GM19328 (cell line): ENCODE measurements around the gene PLP2.
"Not testable (repeated sequence)": the region's sequence is repeated elsewhere in the genome, so short reads cannot be mapped to it uniquely, and the experiment has no call there.

ENCODE experiments used
- ATAC-seq: cut with Tn5 transposase; IDR thresholded peaks from one replicate; pipeline ENCODE4 v1.9.1; 2021; ENCODE audit warnings: mild to moderate bottlenecking, moderate library complexity; ENCODE audit not compliant: unreplicated experiment

The PLP2 gene

DNA sequence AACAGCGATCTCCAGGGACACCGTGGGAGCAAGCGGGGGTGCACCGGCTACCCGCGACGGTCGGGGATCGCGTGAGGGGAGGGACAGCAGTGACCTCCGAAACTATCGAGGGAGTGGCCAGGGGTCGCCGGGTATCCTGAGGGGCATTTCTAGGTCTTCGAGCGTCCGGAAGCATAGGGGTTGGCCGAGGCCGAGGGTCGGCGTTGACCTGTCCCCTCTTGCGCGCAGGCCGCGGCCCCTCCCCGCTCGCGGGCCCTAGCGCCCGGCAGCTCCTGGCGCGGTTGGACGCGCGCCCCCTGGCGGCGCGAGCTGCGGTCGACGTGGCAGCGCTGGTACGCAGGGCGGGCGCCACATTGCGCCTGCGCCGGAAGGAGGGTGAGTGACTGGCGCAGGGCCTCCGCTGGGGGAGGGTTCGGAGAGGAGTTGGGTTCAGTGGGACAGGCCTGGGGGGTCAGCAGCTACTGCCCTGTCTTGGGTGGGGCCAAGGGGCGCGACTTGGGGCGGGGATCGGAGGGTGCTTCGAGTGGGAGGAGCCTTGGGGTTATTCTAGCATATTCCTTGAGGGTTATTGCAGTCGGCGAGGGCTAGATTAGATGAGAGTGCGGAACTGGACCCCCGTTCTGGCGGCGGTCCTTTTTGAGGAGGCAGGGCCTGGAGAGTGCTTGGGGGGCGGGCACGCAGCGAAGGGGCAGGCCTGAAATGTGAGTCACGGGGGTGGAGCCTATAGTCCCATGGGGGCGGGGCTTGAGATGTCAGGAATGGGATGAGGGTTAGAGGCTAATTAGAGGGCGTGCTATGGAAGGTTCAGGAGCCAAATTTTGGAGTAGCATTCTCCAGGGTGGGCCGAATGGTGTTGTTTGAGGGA, 7.9 kb upstream of the PLP2 start:
- peak; percentile 71 for ATAC-seq

DNA sequence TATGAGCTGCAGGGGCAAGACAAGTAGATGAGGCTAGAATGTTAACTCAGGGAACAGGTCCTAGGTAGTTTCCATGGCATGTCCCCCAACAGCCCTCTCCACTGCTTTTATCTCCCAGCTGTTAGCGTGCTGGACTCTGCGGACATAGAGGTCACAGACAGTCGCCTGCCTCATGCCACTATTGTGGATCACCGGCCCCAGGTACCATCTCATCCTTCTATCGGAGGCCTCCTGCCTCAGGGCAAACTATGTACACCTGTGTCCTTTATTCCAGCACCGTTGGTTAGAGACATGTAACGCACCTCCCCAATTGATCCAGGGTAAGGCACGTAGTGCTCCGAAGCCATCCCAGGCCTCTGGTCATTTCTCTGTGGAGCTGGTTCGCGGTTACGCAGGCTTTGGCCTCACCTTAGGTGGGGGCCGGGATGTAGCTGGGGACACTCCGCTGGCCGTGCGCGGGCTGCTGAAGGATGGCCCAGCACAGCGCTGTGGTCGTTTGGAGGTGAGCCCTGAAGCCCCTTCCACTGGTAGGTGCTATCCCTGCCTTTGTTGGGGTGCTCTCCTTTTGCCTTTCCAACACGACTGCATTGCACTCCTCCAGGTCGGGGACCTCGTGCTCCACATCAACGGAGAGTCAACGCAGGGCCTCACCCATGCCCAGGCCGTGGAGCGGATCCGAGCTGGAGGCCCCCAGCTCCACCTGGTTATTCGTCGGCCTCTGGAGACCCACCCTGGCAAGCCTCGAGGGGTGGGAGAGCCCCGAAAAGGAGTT, 6.9 kb upstream of the PLP2 start:
- no peak for ATAC-seq

DNA sequence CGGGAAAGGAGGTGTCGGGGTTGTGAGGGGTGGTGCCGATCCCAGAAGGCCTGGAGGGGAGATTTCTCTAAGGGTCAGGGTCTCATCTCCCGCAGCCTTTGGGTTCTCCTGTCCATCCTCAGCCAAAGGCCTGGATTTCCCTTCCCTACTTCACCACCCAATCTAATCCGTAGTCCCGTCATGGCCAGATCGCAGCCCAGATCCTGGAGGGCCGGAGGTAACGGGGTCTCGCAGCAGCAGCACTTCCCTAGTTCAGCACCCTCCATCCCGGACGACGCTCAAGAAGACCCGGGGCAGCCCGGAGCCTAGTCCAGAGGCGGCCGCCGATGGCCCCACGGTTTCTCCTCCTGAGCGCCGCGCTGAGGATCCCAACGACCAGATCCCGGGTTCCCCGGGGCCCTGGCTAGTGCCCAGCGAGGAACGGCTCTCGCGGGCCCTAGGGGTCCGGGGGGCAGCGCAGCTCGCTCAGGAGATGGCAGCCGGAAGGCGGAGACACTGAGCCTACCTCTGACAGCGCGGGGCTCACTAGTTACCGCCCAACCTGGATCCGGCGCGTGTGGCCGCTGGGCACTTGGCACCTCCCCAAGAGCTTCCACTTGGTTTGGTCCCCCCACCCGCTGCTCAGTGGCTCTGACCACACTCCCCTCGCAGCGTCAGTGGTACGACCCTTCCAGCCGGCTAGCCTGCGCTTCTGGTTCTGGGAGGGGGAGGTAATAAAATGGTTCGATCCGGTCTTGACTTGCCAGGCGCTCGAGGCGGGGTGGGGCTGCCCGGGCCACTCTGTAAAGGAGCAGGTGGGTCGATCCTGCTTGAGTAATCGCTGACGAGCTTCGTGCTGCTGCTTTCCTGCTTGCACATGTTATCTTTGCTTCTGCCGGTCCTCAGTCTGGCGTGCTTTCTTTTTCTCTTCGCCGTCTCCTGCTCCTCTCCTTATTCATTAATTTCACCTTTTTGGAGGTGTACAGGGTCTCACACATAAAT, 5.5 kb upstream of the PLP2 start:
- ATAC-seq, result no peak

DNA sequence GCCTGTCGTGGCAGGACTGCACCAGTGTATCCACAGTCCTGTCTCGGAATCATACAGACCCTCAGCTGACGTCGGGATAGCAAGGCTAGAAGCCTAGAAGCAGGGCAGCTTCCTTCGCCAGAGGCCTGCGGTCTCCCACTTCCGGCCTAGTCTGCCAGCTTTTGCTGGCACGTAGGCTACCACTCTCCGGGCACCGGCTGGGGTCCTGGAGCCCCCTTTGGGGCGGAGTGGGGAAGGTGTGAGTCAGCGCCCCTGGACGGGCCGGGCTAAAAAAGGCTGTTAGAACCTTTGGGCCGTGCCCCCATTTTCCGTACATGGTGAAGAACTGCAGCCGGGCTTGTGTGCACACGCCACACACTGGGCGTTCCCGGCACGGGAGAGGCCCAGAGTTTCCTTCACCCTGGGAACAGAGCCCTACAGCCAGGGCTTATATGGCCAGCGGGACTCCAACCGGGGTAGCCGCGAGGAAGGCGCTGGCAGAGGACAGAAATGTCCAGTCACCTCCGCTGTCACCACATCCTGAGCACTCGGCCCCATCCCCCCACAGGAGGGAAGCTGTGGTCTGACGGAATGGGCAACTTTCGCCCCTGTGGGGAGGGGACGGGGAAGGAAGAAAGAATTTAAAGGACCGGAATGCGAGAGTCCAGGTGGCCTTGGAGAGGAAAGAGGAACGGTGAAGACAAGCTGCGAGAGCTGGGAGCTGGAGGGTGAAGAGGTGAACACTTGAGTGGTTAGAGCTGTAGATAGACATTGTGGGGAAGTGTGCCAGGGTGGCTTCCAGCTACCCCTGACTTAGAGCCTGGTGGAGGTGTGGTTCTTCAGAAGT, 4.6 kb upstream of the PLP2 start:
- ATAC-seq, result no peak

DNA sequence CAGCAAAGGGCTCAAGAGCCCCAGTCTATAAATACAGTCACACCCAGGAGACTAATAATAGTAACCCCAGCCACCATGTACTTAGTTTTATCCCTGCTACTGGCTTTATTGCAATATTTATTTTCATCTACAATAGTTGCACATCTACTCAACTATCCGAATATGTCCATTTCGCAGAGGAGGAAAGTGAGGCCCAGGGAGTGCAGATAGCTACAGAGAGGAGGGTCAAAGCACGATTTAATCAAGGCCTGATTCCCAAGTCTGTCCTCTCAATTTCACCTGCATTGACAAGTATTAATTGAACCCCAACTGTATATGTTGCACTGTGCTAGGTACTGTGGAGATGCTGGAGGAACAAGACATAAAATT, 4.0 kb upstream of the PLP2 start:
- no peak for ATAC-seq

DNA sequence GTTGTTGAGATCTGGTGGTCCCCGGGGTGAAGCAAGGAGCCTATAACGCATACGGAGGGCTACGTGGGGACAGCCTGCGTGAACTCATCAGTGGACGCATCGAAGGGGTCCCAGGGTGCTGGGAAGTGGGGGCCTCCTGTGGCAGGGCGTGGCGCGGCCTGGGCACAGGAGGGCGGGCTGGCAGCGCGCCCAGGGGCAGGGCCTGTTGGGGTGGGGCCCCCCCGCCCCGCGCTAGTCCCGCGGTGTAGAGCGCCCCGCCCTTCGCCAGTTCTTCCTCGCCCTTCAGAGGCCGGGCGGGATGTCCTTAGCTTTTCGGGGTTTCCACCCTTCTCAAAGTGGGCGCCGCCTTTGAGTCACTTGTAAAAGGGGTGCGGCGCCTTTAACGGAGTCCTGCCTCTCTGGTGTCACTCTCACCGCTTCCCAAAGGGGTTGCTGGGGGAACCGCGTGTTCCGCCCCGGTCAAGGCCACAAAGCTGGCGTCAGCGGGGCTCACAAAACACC, 632 bp downstream of the PLP2 start:
- ATAC-seq, result peak; percentile 66

DNA sequence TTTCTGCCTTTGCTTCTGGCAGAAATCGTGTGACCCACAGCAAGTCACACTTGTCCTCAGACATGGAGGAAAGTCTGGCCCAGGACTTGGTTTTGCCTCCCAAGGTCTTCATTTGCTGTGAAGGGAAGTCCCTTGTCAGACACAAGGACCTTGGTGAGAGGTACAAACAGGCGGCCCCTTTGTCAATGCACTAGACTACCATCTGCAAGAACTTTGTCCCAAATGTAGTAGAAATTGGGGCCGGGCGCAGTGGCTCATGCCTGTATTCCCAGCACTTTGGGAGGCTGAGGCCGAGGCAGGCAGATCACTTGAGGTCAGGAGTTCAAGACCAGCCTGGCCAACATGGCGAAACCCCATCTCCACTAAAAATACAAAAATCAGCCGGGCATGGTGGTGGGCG, 1.8 kb downstream of the PLP2 start:
- not testable (repeated sequence) for ATAC-seq

DNA sequence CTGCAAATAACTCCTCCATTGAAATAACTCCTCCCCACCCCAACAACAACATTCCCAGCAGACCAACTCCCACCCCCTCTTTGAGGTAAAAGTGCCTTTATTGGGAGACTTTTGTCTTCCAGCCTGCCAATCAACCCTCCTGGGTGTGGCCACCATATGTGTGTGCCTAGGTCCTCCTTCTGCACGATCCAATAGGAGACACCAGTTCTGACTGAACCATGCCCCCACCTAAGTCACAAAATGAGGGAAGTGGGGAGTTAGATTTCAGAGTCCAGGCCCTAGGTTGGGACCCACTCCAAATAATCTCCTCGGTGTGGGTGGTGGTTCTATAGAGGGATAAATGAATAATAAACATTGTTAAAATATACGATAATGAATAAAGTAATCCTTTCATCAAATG, 3.0 kb downstream of the PLP2 start:
- ATAC-seq, result no peak

DNA sequence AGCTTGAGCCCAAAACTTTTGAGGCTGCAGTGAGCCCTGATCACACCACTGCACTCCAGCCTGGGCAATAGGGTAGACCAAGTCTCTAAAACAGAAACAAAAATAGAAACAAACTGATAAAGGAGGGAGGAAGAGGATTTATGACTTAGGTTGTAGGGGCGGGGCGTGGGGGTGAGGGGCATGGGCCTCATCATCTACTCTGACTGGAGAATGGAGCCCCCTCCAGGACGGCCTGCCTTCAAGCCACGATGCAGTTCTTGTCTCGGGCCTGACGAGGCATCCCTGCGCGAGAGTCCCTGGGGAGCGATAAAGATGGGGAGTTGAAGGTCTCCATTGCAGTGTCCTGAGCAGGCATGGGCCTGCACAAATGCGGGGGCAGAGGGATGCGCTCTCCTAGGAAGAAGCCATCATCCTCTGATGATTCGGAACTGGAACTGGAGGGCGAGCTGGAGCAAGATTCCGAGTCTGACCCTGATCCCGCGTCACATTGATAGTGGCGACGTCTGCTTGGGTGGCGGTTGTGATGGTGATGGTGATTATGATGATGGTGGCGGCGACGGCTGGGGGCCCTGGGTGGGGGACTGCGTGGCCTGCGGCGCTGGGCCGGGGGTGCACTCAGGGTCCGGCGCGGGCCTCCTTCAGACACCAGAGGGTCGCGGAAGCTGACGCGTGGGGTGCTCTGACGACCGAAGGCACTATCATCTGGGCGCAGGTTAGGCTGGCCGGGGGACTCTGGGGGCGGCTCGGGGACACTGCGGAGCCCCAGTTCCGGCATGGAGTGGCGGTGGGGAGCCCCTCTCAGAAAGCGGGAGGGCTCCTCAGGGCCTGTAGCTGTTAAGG, 4.0 kb downstream of the PLP2 start:
- no peak for ATAC-seq

DNA sequence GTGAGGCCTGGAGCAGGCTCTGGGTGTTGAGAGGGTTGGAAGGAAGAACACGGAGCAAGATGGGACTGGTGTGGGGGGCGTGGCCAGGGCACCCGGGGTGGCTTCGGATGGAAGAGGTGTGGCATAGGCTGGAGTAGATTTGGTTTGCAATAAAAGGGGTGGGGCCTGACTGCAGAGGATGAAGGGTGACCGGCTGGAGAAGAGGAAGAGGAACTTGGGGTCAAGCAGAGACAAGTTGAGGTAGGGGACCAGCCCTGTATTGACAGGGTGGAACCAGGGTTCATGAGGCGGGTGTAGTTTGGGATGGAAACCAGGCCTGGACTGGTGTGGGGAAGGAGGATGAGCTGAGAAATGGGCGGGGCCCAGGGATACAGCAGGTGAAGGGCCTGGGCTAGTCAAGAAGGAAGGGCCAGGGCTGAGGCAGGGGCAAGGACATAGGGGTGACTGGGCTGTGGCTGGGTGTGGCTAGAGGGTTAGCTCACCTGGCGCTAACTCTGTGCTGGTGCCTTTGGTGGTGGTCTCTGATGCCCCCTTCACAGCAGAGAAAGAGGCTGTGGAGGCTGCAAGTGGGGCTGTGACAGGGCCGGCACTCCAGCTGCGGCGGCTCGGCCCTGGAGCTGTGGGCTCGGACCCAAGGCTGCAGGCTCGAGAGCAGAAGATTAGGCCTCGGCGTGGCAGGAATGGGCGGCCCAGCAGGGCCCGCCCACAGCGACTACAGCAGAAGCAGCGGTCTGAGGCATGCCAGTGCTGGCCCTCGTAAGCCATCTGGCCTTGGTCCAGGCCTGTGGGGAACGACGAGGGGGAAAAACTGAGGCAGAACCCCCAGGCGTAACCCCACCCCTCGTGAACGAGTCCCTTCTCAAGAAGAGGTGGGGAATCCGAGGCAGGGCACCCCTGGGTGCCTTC, 5.0 kb downstream of the PLP2 start:
- no peak for ATAC-seq

DNA sequence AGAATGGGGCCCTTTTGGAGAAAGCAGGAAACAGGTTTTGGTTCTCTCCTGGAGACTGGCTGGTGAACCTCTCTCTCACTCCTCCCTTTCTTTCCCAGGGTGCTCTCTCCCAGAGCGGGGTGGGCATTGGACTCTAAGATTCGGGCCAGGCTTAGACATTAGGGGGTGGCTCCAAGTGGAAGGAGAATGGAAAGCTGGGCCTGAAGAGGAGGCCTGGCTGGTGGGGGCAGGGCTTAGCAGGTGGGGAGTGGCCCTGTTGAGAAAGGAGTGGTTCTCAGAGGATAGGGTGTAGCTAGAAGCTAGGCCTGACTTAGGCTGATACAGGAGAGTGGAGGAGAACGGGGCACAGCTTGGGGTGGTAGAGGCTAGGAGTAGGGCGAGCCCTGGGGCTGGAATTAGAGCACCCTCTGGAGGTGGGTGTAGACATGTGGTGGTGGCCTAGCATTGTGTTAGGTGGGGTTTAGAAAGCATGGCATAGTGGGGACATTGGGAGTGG, 5.7 kb downstream of the PLP2 start:
- no peak for ATAC-seq

DNA sequence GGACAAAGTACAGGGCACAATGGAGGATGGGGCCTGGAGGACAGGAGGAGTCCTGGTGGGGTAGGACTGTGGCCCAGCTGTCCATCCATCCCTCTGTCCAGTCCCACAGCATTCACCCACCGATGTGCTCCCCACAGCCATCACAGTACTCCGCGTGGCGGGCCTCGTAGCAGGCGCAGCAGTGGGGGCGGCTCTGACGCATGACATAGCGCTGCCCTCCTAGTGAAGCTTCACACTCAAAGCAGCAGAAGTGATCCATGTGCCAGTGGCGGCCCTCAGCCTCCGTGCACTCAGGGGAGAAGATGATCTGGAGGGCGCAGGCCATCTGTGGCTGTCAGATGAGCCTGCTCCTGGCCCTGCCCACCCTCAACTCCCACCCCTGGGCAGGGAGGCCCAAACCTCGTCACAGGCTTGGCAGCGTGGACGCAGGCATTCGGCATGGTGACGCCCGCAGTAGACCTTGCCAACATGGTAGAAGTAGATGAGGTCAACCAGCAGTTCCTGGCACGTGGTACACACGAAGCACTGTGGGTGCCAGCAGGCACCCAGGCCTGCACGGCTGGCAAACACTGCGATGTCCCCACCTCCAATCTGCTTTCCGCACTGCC, 6.3 kb downstream of the PLP2 start:
- no peak for ATAC-seq

DNA sequence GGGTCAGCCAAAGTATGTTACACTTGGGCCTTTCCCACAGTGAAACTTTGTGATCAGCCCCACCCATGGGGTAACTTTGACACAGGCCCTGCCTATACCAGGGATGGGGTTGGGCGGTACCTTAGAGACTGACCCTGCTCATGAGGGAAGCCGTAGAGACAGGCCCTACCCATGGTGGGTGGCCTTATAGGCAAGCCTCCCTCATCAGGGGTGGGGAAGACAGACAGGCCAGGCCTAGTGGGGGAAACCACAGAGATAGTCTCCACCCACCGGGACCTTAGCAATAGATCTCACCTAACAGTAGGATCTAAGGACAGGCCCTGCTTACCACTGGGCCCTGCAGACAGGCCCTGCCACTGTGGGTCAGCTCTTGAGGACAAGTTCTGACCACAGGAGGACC, 6.8 kb downstream of the PLP2 start:
- ATAC-seq, result no peak

DNA sequence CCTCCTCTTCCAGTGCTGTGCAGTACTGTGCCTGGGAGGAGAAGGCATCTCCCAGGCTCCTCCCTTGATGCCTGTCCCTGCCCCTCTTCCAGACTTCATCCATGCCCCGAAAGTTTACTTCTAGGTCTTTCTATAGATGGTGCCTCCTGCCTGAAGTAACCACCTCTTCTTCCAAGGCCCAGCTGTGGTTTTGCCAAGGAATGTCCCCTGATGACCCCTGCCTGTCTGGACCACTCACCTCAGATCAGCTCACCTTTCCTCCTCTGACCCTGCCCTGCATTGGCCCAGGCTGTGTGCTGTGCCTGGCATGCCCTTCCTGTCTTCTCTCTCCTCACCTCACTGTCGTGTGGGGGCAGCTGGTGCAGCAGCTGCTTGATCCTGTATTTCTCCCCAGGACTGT, 7.7 kb downstream of the PLP2 start:
- no peak for ATAC-seq

DNA sequence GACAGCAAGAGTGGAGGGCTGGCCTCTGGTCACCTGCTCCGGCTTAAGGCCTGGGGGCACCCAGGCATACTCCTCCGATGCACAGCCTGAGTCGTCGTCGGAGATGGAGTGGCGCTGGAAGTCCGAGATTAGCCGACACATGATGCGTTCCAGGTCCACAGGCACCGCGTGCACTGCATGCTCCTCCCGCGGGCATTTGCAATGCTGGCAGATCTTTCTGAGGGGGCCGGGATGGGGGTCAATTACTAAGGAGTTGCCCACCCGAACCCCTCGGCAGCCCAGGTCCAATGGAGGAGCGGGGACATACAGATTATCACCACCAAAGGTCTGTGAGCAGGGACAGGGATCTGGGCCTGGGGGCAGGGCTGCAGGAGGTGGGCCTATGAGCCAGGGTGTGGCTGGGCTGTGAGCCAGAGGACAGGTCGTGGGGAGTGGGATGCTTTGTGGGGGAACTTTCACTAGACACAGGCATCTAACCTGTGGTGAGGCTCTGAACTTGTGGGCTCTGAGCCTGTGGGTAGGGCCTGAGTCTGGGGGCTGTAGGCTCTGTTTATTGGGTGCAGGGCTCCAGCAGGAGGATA, 12.1 kb downstream of the PLP2 start:
- ATAC-seq, result no peak

DNA sequence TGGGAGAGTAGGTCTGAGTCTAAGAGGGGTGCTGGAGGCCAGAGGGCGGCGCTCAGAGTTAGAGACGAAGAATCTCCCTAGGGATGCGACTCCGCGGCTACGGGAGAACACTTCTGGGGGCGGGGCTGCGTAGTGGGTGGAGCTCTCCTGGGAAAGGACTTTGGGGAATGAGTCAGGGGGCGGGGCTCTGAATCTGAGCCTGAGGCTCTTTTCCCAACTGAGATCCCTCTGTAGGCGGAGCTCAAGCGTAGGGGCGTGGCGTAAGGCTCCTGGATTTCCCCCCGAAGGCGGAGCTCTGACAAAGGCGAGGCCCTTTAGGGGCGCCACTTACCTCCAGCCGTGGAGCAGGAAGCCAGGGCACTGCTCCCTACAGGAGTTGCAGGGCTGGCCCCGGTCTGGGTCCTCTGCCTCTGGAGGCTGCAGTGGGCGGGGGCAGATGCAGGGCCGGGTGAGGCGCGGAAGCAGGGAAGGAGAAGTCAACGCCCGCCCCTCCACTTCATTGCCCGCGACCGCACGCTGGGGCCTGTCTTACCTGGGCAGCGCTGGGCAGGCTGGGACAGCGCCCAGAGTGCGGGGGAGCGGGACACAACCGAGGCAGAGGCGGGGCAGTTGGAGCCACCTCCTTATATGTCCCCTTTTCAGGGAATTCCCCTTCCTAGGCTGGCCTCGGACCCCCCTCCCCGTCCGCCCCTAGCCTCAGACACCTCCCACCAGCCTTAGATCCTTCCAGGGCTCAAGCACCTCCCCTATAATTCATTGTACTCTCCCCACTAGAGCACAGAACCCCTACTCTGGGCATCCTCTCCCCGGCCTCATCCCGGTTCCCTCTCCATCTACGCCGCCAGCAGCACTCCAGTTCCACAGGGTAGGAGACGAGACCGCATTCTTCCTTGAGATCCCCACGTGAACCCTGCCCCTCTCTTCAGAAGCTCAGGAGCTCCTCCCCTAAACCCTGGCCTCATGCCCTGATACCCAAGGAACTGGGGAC, 12.9 kb downstream of the PLP2 start:
- no peak for ATAC-seq
